GM21825 (cell line): ENCODE results near the gene TMEM185B.
A peak's percentile ranks its signal among the peaks of the same experiment; 100 is the strongest.
"Not testable (repeated sequence)": the region's sequence is repeated elsewhere in the genome, so short reads cannot be mapped to it uniquely, and the experiment has no call there.

Experiments
- ATAC-seq: cut with Tn5 transposase; IDR thresholded peaks from one replicate; pipeline ENCODE4 v1.9.1; 2021; ENCODE audit warnings: mild to moderate bottlenecking, moderate library complexity; ENCODE audit not compliant: unreplicated experiment

Gene TMEM185B

DNA sequence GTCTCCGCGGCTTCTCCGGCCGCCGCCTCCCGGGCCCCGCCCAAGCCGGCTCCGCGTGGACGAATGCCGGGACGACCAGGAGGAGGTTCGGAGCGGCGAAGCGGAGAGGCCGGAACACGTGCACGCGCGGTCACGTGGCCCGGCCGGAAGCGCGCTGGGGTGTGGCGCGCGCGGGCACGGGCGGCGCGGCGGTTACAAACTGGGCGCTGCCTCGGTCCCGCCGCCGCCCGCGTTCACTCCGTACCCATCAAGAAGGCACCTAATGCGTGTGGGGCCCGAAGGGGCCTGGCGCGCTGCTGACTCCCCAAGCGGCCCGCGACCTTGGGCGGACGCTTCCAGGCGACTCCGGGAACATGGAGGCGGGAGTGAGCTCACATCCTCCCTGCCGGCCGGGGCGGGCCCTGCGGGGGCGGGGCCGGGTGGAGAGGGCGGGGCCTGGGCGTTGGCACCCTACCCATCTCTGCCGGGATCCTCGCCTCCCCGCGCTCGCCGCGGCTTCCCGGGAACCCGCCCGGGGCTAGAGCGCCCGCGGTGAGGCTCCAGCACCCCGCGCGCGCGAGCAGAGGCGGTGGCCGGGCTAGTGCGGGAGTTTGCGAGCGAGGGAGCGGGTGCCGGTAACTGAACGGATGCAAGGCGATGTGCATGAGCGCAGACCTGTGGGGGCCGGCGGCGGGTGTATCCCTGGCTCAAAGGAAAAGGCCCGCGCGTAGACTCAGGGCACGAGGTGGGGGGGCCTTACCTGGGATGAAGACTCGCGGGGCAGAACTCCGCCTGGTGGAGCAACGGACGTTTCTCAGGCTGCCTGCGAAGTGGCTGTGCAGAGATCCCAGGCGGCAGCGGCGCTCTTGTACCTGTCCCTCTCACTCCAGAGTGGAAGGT, at the start of gene TMEM185B:
Gene TMEM185B, minus strand, starts transcription at position 367 of the 879 bp plus-strand sequence. CDS start 424 bp downstream, outside the sequence.
- peak; percentile 77 for ATAC-seq

DNA sequence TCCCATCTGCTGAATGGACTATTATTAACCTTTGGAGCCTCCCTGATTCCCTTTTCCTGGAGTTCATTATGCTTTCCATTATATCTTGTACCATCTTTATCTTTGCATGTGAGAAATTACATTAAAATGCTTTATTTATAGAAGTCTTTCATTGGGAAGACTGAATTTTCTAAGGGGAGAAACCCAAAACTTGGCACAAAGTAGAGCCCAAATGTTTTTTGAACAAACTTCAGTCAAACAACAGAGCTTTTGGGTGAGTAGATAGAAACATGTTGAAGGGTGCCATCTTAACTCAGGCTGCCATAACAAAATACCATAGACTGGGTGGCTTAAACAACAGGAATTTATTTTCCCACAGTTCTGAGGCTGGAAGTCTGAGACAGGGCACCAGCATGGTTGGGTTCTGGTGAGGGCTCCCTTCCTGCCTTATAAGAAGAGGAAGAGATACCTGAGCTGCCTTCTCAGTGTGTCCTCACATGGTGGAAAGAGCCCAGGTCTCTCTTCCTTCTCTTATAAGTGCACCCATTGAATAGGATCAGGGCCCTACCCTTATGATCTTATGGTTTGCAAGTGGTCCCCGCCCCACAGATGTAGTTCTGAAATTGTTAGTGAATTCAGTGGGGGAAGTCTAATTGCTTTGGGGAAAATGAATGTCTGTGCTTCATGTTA, 48.6 kb upstream of the TMEM185B start:
- no peak for ATAC-seq

GRCh38 chr2:120269816-120270215, 46.6 kb upstream of the TMEM185B start:
- no peak for ATAC-seq

- ATAC-seq, result no peak
These were observed 46.0 kb upstream of the TMEM185B start for GRCh38 chr2:120269076-120269744.

GRCh38 chr2:120267348-120267747, 44.1 kb upstream of the TMEM185B start:
- no peak for ATAC-seq

DNA sequence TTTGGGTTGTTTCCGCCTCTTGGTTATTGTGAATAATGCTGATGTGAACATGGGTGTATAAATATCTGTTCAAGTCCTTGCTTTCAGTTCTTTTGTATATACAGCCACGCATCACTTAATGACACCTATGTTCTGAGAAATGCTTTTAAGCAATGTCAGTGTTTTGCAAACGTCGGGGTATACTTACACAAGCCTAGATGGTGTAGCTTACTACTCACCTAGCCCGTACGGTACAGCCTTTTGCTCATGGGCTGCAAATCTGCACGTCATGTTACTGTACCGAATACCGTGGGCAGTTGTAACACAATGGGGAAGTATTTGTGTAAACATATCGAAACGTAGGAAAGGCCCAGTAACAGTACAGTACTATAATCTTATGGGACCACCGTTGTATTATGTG, 41.8 kb upstream of the TMEM185B start:
- ATAC-seq, result peak; percentile 32

- no peak for ATAC-seq
These were observed 39.7 kb upstream of the TMEM185B start for GRCh38 chr2:120262761-120263428.

- no peak for ATAC-seq
These were observed 39.0 kb upstream of the TMEM185B start for GRCh38 chr2:120262150-120262549.

DNA sequence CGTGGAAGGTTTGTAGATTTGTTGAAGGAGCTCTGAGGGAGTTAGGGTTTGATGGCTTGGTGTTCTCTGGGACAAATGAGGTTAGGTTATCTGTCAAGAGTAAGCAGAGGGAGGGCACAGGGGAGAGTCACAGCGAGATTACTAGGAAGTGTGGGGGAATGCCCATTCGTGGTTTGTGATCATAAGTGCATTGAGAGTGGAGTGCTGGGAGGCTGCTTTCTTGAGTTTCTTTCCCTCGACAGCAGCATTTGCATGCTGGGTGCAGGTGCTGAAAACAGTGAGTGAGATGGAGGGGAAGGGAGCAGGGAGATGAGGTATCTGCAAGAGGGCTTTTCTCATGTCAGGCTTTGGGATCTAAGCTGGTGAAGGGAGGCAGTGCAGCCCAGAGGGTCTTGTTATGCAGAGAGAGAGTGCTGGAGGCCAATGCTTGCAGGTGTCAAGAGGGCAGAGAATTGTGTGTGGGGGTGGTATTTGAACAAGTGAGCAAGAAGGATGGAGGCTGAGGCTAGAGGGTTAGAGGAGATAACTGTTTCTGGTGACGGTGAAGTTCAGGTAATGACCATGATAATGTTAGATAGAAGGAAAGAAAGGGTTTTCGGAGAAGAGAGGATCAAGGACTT, 38.3 kb upstream of the TMEM185B start:
- peak; percentile 93 for ATAC-seq

- no peak for ATAC-seq
These were observed 37.5 kb upstream of the TMEM185B start for GRCh38 chr2:120260736-120261135.

- not testable (repeated sequence) for ATAC-seq
These were observed 36.7 kb upstream of the TMEM185B start for GRCh38 chr2:120259939-120260338.

GRCh38 chr2:120258196-120258595, 35.0 kb upstream of the TMEM185B start:
- ATAC-seq, result no peak

GRCh38 chr2:120257522-120257921, 34.3 kb upstream of the TMEM185B start:
- ATAC-seq, result no peak

DNA sequence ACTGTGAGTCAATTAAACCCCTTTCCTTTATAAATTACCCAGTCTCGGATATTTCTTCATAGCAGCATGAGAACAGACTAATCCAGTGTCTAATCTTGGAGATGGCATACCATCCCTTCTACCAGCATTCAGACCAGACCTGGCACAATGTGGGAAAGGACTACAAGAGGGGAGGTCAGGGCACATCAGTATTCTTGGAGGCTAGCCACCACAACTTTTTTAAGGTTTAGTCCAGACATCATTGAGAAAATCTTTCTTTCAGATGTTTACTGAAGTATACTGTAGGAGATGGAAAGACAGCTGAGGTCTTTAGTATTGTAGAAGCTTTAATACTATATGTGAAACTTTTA, 33.4 kb upstream of the TMEM185B start:
- ATAC-seq, result no peak

DNA sequence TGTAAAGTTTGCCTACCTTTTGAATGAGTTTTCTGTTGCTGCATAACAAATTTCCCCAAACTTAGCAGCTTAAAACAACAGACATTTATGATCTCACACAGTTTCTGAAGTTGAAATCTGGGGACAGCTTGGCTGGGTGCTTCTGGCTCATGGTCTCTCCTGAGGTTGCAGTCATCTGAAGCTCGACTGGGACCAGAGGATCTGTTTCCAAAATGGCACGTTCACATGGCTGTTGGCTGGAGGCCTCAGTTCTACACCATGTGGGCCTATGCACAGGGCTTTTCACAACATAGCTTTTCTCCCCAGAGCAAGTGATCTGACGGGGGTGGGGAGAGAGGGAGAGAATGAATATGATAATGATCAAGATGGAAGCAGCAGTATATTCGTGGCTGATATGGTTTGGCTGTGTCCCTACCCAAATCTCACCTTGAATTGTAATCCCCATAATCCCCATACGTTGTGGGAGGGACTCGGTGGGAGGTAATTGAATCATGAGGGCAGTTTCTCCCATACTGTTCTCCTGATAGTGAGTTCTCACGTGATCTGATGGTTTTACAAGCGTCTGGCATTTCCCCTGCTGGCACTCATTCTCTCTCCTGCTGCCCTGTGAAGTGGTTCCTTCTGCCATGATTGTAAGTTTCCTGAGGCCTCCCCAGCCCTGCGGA, 32.9 kb upstream of the TMEM185B start:
- ATAC-seq, result no peak

- no peak for ATAC-seq
These were observed 31.9 kb upstream of the TMEM185B start for GRCh38 chr2:120255071-120255470.

GRCh38 chr2:120254178-120254577, 31.0 kb upstream of the TMEM185B start:
- no peak for ATAC-seq

GRCh38 chr2:120253021-120253882, 30.1 kb upstream of the TMEM185B start:
- peak; percentile 34 for ATAC-seq
